ENCODE results near the gene IER5.
A peak's percentile ranks its signal among the peaks of the same experiment; 100 is the strongest.
"Not testable (repeated sequence)": the region's sequence is repeated elsewhere in the genome, so short reads cannot be mapped to it uniquely, and the experiment has no call there.

Gene IER5

GRCh38 chr1:181088079-181089016, at the start of gene IER5:
TSS of gene IER5 (plus strand) at chr1:181088700. CDS start at chr1:181088903, 203 bp downstream.
- no peak for TF ChIP-seq CTCF (IDR thresholded peaks at IDR 0.05; ENCODE audit: extremely low read depth, missing control alignments)
- DNase-seq (ENCODE audit: low spot score), result peak; percentile 95

- TF ChIP-seq CTCF (IDR thresholded peaks at IDR 0.05; ENCODE audit: extremely low read depth, missing control alignments), result no peak
- DNase-seq (ENCODE audit: low spot score), result no peak
These were observed 48.1 kb upstream of the IER5 start for GRCh38 chr1:181040284-181040865.

- no peak for TF ChIP-seq CTCF (IDR thresholded peaks at IDR 0.05; ENCODE audit: extremely low read depth, missing control alignments)
- DNase-seq (ENCODE audit: low spot score), result peak; percentile 37
These were observed 45.2 kb upstream of the IER5 start for GRCh38 chr1:181043025-181043888.

GRCh38 chr1:181044449-181044966, 44.0 kb upstream of the IER5 start:
- DNase-seq (ENCODE audit: low spot score), result peak; percentile 81
- TF ChIP-seq CTCF (IDR thresholded peaks at IDR 0.05; ENCODE audit: extremely low read depth, missing control alignments), result no peak

- not testable (repeated sequence) for DNase-seq (ENCODE audit: low spot score)
These were observed 42.6 kb upstream of the IER5 start for GRCh38 chr1:181045946-181046345.

- TF ChIP-seq CTCF (IDR thresholded peaks at IDR 0.05; ENCODE audit: extremely low read depth, missing control alignments), result no peak
- no peak for DNase-seq (ENCODE audit: low spot score)
These were observed 39.1 kb upstream of the IER5 start for GRCh38 chr1:181049378-181049777.

GRCh38 chr1:181050922-181051321, 37.6 kb upstream of the IER5 start:
- TF ChIP-seq CTCF (IDR thresholded peaks at IDR 0.05; ENCODE audit: extremely low read depth, missing control alignments), result no peak

More at GRCh38 chr1:181050922-181051321, 37.6 kb upstream of the IER5 start:
- DNase-seq (ENCODE audit: low spot score), result no peak
